ENCODE data around the gene FSTL4.
"Not testable (repeated sequence)": the region's sequence is repeated elsewhere in the genome, so short reads cannot be mapped to it uniquely, and the experiment has no call there.

The FSTL4 gene

GRCh38 chr5:133453084-133453780, 159.1 kb downstream of the FSTL4 start:
- no peak for DNase-seq

GRCh38 chr5:133451926-133452325, 160.4 kb downstream of the FSTL4 start:
- no peak for DNase-seq

GRCh38 chr5:133450286-133450685, 162.1 kb downstream of the FSTL4 start:
- DNase-seq = no peak

- no peak for DNase-seq
Measured at GRCh38 chr5:133449181-133449580, 163.2 kb downstream of the FSTL4 start.

GRCh38 chr5:133446440-133446839, 165.9 kb downstream of the FSTL4 start:
- no peak for DNase-seq

GRCh38 chr5:133445744-133446143, 166.6 kb downstream of the FSTL4 start:
- DNase-seq = no peak

- not testable (repeated sequence) for DNase-seq
Measured at GRCh38 chr5:133445204-133445603, 167.1 kb downstream of the FSTL4 start.

- no peak for DNase-seq
Measured at GRCh38 chr5:133444711-133445110, 167.6 kb downstream of the FSTL4 start.

- DNase-seq = no peak
Measured at GRCh38 chr5:133441166-133441815, 171.1 kb downstream of the FSTL4 start.

GRCh38 chr5:133440467-133441115, 171.8 kb downstream of the FSTL4 start:
- DNase-seq = no peak

GRCh38 chr5:133439859-133440258, 172.5 kb downstream of the FSTL4 start:
- DNase-seq = no peak

GRCh38 chr5:133438487-133438886, 173.9 kb downstream of the FSTL4 start:
- no peak for DNase-seq

GRCh38 chr5:133434336-133434735, 178.0 kb downstream of the FSTL4 start:
- no peak for DNase-seq

GRCh38 chr5:133433641-133434040, 178.7 kb downstream of the FSTL4 start:
- DNase-seq = no peak

GRCh38 chr5:133432956-133433532, 179.3 kb downstream of the FSTL4 start:
- DNase-seq = no peak

GRCh38 chr5:133431326-133431865, 180.9 kb downstream of the FSTL4 start:
- DNase-seq = no peak

GRCh38 chr5:133430095-133430494, 182.2 kb downstream of the FSTL4 start:
- DNase-seq = no peak

GRCh38 chr5:133429046-133429445, 183.3 kb downstream of the FSTL4 start:
- DNase-seq = no peak

- DNase-seq = no peak
Measured at GRCh38 chr5:133428072-133428660, 184.2 kb downstream of the FSTL4 start.

- DNase-seq = peak; percentile 12
Measured at GRCh38 chr5:133427121-133427777, 185.1 kb downstream of the FSTL4 start.

GRCh38 chr5:133426264-133426663, 186.1 kb downstream of the FSTL4 start:
- no peak for DNase-seq

GRCh38 chr5:133425764-133426163, 186.6 kb downstream of the FSTL4 start:
- DNase-seq = no peak
